GM12878 (cell line): ENCODE measurements around the gene ELF2. TPM values are rescaled to one million over a fixed set of nuclear protein-coding genes. Genes with fewer than 3 reads are reported as not detected.

ENCODE experiments used
- CHD4 ChIP-seq: fragments of 200-600 bp; sonication (generic); IDR thresholded peaks from 2 replicates; pipeline ENCODE4 v1.6.1; 2016; ENCODE audit warnings: mild to moderate bottlenecking
- HDAC6 ChIP-seq: fragments of 200-600 bp; sonication (generic); IDR thresholded peaks from one replicate; pipeline ENCODE4 v1.8.0; 2017; ENCODE audit warnings: antibody characterized with exemption; ENCODE audit not compliant: unreplicated experiment
- MTA2 ChIP-seq: fragments of 450-650 bp; IDR thresholded peaks from 2 replicates; pipeline ENCODE4 v1.6.1; 2016; ENCODE audit warnings: low read depth, mild to moderate bottlenecking, moderate library complexity
- POU2F2 ChIP-seq: IDR thresholded peaks from 3 replicates; pipeline ENCODE4 v1.6.1; 2011; ENCODE audit warnings: low read depth, mild to moderate bottlenecking, low read length, borderline replicate concordance
- RFX5 ChIP-seq: IDR thresholded peaks from 2 replicates; pipeline ENCODE4 v1.6.1; 2011; ENCODE audit warnings: low read depth, low read length, improper control_type of control experiment
- SREBF1 ChIP-seq: IDR thresholded peaks from 2 replicates; pipeline ENCODE4 v1.6.1; 2012; ENCODE audit warnings: mild to moderate bottlenecking, low read length
- STAT1 ChIP-seq: fragments of 450-650 bp; conservative IDR thresholded peaks from 2 replicates; pipeline ENCODE4 v1.6.1; 2014; ENCODE audit warnings: antibody characterized with exemption, mild to moderate bottlenecking
- TBL1XR1 ChIP-seq: IDR thresholded peaks from 2 replicates; pipeline ENCODE4 v1.6.1; 2012; ENCODE audit warnings: low read depth, low read length, improper control_type of control experiment
- TCF12 ChIP-seq: IDR thresholded peaks from 2 replicates; pipeline ENCODE4 v1.6.1; 2011; ENCODE audit warnings: low read depth, mild to moderate bottlenecking, low read length
- ZNF592 ChIP-seq: fragments of 450-650 bp; IDR thresholded peaks from 2 replicates; pipeline ENCODE4 v1.6.1; 2017; ENCODE audit warnings: mild to moderate bottlenecking, moderate library complexity
- polyA plus RNA-seq, 11 experiments: library from polyadenylated mRNA; depleted of rRNA in 4 of 11; unstranded in 6 of 11; stranded (reverse) in 5 of 11; fragments of >200 nt; fragmentation: Nextera tagmentation in 4 of 11; fragmentation: Illumina TruSeq in 1 of 11; extraction: Ambion mirVana in 4 of 11; extraction: Trizol in 1 of 11; gene quantifications; 1 replicate in 1 of 11; 2 replicates in 10 of 11; pipeline versions ENCODE4 v1.2.1 to v1.2.3, GENCODE V29; 2011 to 2016; ENCODE audit warnings: inconsistent platforms in 2 of 11, missing spikeins in 2 of 11, low read depth in 1 of 11
- total RNA-seq, 4 experiments: library from RNA; depleted of rRNA in 3 of 4; stranded (reverse); fragments of >200 nt in 3 of 4; fragmentation: Illumina TruSeq in 1 of 4; extraction: Trizol in 1 of 4; gene quantifications; 2 replicates each; pipeline versions ENCODE4 v1.2.1 to v1.2.3, GENCODE V29; 2013 to 2021

The ELF2 gene
- total and polyA plus RNA-seq, 10 of the 15 experiments (the other 5 are each of a cell fraction or from before 2014, with no cell fraction given): 10.5 to 30.1 (median 20.5) TPM

- TF ChIP-seq ZNF592: no peak
- TF ChIP-seq POU2F2: no peak
- no peak for TF ChIP-seq TCF12
- no peak for TF ChIP-seq STAT1
- TF ChIP-seq SREBF1: no peak
- TF ChIP-seq HDAC6: no peak
- TF ChIP-seq RFX5: no peak
- no peak for TF ChIP-seq MTA2
- TF ChIP-seq TBL1XR1: no peak
- TF ChIP-seq CHD4: no peak
Observed at GRCh38 chr4:139144161-139144859, 32.7 kb downstream of the ELF2 start (continued).
